HG03103 (cell line): Measurements from ENCODE around the gene SLC17A3.

Experiments
- ATAC-seq: cut with Tn5 transposase; IDR thresholded peaks from one replicate; pipeline ENCODE4 v1.9.1; 2021; ENCODE audit warnings: low read depth; ENCODE audit not compliant: unreplicated experiment

Gene SLC17A3

DNA sequence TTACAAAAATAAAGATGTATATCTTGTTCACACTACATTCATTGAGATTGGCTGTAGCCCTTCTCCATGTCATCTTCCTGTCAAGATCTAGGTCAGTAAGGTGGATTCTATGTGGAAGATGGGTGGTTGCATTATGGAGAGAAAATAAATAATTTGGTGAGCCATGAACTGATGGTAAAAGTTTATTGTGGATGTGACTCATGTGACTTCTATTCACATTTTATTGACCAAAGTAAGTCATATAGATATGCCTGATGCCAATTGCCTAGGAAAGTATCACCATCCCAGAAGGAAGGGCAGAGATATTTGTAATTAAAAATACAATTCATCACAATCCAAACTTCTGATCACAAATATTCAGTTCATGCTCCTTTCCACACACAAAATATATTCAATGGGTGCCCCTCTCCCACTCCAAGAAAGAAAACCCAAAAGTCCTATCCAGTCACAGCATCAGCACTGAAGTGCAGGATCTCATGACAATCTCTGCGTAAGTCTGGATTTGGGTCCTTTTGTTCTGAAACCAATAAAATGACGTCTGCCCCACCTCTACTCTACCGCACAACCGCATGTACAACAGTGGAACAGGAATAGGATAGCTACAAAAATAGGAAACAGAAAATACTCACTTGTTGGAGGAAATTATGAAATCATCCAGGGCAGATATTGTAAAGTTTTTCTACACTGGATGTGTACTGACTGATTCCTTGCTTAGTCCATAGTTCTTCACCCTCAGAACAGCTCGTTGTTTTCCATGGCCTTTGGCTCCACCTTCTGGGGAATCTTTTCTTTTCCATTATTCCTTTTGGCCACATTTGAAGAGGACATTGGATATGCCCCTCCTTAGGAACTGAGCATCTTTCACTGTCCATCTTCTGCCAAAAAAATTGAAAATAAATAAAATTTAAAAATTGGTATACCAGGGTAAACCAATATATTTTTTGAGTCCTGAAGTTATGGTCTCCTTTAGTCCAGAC lies 16.1 kb upstream of the SLC17A3 start:
- no peak for ATAC-seq

DNA sequence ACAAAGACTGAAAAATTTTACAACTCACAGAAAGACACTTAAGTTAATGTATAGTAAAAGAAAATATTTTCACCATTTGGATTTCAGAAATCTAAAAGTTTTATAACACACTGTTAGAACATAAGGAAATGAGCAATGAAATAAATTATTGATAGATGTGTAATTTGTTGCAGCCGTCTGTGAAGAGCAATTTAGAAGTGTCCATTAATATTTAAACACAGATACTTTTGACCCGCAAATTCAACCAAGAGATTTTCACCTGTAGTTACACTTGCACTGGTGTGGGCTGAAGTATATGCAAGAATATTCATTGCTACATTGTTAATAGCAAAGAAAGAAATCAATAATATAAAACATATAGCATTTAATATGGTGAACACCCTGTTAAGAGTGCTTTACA lies 14.6 kb upstream of the SLC17A3 start:
- no peak for ATAC-seq

DNA sequence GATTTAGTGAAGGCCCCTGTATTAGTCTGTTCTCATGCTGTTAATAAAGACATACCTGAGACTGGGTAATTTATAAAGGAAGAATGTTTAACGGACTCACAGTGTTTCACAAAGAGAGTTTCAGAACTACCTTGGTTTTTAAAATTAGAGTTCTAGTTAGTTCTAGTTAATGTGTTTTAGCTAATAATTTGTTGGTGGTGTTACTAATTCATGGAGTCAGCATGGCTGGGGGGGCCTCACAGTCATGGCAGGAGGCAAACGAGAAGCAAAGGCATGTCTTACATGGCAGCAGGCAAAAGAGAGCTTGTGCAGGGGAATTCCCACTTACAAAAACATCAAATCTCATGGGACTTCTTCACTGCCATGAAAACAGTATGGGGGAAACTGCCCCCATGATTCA lies 12.0 kb upstream of the SLC17A3 start:
- no peak for ATAC-seq

DNA sequence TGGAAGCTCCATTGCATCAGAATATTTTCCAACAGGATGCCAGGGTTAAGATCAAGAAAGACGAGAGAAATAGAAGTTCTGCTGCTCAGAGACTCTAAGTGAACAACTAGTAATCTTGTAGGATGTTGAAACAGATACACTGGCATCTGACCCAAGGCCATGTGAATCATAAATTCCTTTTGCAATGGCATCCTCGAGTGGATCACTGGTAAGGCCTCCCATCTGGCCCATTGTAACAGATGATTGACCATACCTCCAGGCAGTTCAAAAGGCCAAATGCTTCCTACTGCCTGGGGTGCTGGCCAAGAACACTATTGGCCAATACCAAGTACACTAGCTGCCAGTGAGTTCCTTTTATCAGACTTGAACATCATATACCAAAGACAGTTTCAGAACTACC lies 9.9 kb upstream of the SLC17A3 start:
- no peak for ATAC-seq

DNA sequence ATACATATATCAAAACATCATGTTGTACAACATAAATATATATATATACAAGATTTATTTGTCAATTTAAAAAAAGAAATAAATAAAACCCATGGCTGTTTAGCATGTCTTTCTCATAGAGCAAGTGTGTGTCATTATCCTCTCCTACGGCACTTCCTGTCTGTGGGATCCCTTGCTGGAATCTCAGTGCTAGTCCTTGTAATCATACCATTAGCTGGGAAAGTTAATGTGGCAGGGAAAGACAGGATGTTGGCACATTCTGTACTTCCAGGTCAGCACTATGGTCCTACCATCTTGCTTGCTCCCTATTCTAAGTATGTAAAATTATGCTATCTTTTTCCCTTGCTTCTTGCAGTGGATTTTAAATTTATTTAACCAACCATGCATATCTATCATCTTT lies 9.5 kb upstream of the SLC17A3 start:
- no peak for ATAC-seq

DNA sequence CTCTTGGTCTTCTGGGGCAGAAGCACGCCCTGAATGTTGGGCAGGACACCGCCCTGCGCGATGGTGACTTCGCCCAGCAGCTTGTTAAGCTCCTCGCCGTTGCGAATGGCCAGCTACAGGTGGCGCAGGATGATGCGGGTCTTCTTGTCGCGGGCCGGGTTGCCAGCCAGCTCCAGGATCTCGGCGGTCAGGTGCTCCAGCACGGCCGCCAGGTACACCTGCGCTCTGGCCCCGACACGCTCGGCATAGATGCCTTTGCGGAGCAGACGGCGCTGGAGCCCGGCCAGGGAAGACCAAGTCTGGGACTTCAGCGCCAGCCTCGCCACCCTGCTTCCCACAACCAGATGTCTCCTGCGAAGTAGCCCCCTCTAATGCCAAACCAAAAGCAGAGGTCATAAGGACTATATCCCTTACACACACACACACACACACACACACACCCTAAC lies 8.0 kb upstream of the SLC17A3 start:
- ATAC-seq: no peak

DNA sequence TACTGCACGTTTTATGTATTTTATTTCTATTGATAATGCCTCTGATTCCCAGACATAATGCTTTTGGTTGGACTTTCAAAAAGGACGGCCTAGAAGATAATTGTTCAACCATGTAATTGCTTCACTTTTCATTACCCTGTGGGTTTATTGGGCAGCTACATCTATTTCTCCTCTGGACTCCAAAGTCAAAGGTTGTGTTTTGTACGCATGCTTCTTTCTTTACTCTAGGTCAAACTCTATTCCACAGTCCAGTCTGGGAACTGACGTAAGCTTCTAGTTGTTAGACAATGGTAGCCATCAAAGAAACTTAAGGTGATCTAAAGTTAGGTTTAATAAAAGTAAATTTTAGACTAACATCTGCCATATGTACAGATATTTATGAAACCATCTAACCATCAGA lies 6.6 kb upstream of the SLC17A3 start:
- no peak for ATAC-seq

DNA sequence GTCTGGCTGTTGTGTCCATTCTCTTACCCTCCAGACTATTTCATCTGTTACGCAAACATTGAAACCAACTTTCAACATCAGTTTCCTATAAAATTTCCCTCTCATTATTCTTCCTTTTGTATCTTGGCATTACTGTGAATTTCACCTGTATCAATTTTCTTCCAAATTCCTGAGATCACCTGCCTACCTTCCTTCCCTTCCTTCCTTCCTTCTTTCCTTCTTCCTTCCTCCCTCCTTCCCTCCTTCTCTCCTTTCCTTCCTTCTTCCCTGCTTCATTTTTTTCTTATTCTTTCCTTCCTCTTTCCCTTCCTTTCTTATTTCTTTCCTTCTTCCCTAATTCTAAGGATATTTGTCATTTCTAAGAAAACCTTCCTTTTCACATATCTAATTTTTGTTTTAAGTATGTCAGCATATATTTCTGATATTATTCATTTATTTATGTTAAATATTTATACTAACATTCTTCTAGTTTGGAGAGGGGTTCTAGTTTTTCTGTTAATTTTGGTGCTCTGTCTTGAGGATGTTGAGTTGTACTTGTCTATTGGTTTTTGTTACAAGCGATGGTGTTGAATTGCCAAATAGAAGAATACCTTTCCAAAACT lies 4.8 kb upstream of the SLC17A3 start:
- ATAC-seq: no peak

DNA sequence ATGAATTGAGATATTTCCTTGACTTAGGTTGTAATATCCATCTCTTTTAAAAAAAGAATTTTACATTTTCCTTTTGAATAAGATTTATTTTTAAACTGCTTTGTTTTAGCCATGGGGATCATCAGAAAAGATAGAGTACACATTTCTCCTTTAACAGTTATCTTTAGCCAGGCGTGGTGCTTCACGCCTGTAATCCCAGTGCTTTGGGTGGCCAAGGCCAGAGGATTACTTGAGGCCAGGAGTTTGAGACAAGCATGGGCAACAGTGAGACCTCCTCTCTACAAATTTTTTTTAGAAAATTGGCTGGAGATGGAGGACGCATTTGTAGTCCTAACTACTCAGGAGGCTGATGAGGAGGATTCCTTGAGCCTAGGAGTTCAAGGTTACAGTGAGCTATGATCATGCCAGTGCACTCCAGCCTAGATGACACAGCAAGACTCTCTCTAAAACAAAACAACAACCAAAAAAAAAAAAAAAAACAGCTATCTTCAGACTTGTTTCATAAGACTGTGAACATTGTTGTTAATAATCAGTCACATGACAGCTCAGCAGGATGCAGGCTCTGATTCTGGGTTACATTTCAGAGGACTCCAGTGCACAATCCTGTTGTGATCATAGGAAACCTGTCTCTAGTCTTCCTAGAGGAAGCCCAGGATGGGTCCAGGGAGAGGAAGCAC lies 2.0 kb upstream of the SLC17A3 start:
- ATAC-seq: no peak

DNA sequence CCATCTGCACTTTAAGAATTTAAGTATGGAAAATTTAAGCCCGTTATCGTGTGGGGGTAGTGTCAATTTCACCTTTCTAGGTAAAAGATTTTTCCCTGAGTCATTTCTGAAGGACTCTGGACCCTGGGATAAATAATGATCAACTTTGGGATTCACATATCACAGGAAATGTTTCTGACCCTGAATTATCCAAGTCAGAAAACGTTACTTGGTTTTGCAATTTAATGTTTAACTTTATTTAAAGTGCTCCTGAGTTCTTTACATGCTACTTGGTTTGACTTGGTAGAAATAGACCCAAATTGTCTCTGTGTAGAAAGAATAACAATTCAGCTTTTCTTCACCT lies 1.5 kb upstream of the SLC17A3 start:
- no peak for ATAC-seq

DNA sequence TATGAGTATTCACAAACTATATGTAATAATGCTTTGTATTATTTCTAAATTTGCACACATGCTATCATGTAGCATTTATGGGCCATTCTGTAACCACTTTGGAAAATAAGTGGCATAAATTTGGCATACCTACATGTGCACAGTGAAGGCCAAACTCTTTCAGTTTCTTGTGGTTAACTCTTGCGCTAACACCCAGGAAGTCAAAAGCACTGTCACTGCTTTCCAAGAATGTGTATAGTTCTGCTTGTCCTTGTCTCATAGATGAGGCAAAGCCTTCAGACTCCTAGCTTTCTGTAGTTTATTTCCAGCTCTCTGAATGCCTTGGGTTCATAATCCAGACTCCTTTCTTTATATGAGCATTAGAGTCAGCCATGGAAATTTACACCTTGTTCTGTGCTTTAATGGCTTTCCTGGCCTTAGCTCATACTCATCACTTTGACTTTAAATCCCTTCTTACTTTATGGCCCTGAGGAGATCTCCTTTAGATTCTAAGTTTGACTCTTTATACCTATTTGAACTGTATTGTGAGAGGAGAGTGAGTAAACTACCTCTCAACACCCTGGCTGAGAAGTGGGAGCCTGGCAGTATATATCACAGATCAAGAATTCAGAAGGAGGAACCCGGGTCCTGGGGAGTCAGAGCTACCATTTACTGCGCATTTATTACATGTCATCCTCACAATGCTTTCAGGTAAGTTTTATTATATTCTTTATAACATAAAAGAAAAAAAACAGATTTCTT lies 949 bp upstream of the SLC17A3 start:
- no peak for ATAC-seq

DNA sequence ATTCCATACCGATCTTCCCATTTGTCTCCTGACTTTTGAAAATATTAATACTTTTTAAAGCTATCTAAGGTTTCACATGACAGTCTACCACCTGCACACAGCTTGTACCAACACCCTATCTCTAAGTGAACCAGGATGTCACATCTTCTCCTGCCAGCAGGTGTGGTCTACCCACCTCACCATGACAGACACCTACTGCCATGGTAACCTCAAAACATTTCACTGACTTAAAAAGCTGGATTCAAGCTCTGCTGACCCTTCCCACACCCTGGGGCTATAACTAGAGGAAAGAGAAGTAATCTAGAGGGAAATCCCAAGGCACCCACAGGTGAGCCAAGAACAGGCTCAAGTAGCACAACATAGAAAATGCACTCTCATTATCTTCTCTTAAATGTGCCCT lies 1.2 kb downstream of the SLC17A3 start:
- no peak for ATAC-seq

DNA sequence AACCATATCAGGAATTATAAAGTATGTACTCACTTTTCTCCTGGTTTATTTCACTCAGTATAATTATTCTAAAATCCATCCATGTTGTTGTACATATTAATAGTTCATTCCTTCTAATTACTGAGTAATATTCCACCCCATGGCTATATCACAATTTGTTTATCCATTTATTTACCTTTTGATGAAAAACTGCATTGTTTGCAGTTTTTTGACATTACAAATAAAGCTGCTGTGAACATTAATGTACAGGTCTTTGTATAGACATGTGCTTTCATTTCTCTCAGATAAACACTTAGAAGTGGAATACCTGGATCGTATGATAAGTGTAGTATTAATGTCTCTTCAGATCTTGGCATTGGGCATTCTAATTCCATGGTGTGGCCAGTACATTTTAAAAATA lies 4.2 kb downstream of the SLC17A3 start:
- no peak for ATAC-seq

DNA sequence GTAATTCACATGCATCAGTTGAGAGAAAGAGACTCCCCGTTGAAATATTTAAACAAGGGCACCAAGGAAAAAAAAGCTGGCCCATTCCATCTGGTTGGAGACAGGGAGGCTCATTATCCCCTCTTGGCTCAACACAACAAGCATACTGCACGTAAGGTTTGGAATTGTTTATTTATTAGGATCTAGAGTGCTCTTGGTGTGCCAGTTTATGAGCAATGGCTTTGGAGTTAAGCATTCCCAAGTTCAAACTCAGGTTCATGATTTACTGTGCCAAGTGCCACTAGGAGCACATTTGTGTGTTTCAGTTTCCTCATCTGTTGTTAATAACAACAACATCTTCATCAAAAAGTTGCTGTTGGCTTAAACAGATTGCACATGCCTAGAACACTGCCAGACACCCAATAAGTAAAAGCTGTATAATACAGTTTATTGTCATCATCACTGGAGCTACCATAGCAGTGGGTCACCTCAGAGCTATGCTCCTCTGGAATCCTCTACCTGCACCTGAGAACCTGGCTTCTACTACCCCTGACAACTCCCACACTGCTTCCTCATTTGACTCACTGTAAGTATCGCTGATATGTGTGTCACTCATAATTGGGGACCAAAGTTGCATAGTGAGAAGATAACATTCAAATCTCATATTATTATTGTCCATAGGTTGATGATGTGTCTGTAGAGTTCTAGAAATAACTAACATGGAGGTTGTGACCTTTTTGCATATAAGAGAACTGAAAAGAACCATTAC lies 5.4 kb downstream of the SLC17A3 start:
- no peak for ATAC-seq

DNA sequence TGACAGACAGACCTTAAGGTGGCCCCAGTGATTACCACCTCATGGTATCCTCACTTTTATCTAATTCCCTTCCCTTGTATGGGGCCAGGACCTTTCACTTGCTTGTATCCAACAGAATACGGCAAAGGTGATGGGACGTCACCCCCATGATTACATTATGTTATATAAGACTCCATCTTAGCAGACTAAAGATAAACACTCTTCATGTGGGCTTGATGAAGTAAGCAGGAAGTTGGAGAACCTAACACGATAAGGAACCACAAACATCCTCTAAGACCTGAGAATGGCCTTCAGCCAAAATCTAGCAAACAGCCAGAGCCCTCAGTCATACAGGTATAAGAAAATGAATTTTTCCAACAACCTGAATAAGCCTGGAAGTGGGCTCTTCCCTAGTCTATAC lies 8.0 kb downstream of the SLC17A3 start:
- no peak for ATAC-seq

DNA sequence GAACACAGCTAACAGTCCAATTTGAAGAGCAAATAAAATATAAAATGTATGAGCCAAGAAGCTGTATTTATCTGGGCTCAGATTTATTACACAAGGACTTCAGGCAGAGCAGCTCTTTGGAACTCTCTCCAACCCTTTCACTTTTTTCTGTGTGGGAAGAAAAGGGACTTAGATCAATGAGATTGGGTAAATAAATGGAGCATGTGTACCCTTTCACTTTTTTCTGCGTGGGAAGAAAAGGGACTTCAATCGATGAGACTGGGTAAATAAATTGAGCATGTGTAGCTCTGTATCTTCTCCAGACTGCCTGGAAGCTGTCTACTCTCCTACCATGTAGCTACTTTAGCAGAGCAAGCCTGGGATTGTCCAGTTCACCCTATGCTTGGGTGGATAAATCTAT lies 10.7 kb downstream of the SLC17A3 start:
- ATAC-seq: no peak

DNA sequence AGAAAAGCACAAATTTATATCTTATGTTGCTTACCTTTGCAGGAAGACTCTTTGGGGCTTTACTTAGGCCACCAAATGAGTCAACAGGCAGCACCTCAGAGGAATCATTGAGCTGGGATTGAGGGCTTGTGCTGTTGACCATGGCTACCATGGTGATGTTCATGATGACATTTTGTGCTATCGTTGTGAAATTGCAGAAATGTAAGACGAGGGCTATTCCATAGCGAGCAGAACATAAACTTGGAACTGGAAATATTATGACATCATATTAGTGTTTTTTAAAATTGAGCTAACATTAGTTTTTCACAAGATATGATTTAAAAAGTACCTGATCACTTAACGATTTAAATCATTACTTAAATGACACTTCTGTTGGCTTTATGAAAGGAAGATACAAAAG lies 11.8 kb downstream of the SLC17A3 start:
- no peak for ATAC-seq

DNA sequence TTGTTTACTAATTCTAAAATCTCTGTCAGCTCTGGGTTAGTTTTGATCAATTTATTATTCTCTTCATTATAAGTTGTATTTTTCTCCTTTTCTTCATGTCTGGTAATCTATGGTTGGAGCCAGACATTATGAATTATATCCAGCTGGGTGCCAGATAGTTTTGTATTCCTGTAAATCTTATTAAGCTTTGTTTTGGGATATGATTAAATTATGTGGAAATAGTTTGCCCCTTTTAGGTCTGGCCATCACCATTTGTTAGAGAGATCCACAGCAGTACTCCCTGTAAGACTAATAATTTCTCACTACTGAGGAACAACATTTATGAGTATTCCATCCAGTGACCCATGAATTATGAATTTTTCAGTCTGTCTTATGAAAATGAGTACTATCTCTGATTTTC lies 21.3 kb downstream of the SLC17A3 start:
- no peak for ATAC-seq

DNA sequence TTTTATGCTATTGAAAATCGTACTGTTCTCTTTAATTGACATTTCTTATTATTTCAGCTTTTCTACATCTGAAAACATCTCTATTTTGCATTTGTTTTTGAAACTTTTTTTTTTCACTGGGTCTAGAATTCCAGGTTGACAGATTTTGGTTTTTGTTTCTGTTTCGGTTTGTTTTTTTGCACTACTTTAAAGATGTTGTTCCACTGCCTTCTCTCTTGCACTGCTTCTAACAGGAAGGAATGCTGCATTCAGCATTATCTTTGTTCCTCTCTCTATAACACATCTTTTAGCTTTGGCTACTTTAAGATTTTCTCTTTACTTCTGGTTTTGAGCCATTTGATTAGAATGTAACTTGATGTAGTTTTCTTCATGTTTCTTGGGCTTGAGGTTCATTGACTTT lies 22.1 kb downstream of the SLC17A3 start:
- no peak for ATAC-seq

DNA sequence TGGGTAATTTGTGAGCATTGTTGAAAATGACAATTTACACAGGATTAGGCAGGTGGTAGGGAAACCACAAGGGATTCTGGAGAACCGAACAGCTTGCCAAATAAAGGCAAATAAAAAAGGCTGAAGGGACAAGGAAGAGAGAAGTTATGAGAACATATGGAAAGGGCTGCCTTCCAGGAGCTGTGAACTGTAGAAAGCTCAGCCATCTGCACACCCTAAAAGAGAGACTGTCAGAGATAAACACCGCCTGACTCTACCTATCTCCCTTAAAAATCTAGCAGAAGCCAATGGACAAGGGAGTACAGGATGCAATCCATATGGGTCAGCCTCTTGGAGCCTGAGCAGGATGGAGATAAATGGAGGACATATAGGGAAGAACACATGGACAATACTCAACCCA lies 29.5 kb downstream of the SLC17A3 start:
- no peak for ATAC-seq
